GM12878 (cell line): ENCODE results near the gene GNAI2. TPM values are rescaled to one million over a fixed set of nuclear protein-coding genes. Genes with fewer than 3 reads are reported as not detected.

Source experiments
- BRCA1 ChIP-seq: IDR thresholded peaks from 2 replicates; pipeline ENCODE4 v1.6.1; 2011; ENCODE audit warnings: low read depth, low read length, improper control_type of control experiment
- CREM ChIP-seq: IDR thresholded peaks from 2 replicates; pipeline ENCODE4 v1.6.1; 2014; ENCODE audit warnings: antibody characterized with exemption, low read depth
- E2F8 ChIP-seq: fragments of 450-650 bp; IDR thresholded peaks from 2 replicates; pipeline ENCODE4 v1.6.1; 2018; ENCODE audit warnings: mild to moderate bottlenecking, low read depth, moderate library complexity; ENCODE audit not compliant: partially characterized antibody
- KAT2A ChIP-seq: conservative IDR thresholded peaks from 2 replicates; pipeline ENCODE4 v1.6.1; 2011; ENCODE audit warnings: low read depth, low read length; ENCODE audit not compliant: control insufficient read depth
- MYC ChIP-seq: IDR thresholded peaks from 2 replicates; pipeline ENCODE4 v1.6.1; 2011; ENCODE audit warnings: mild to moderate bottlenecking, low read length, moderate library complexity, inconsistent platforms; ENCODE audit not compliant: insufficient read depth, insufficient replicate concordance, insufficient read length, severe bottlenecking
- NBN ChIP-seq: fragments of 450-650 bp; IDR thresholded peaks from 2 replicates; pipeline ENCODE4 v1.6.1; 2016
- POLR2AphosphoS5 ChIP-seq: IDR thresholded peaks from 2 replicates; pipeline ENCODE4 v1.6.1; 2011; ENCODE audit warnings: mild to moderate bottlenecking, low read length, inconsistent platforms
- RBBP5 ChIP-seq: fragments of 200-600 bp; sonication (generic); conservative IDR thresholded peaks from 2 replicates; pipeline ENCODE4 v1.6.1; 2016
- RFX5 ChIP-seq: IDR thresholded peaks from 2 replicates; pipeline ENCODE4 v1.6.1; 2011; ENCODE audit warnings: low read depth, low read length, improper control_type of control experiment
- SMAD5 ChIP-seq: IDR thresholded peaks from 2 replicates; pipeline ENCODE4 v1.6.1; 2016; ENCODE audit warnings: antibody characterized with exemption, low read depth
- SMARCA5 ChIP-seq: fragments of 450-650 bp; IDR thresholded peaks from 2 replicates; pipeline ENCODE4 v1.6.1; 2017; ENCODE audit warnings: mild to moderate bottlenecking
- YY1 ChIP-seq: IDR thresholded peaks from 2 replicates; pipeline ENCODE4 v1.6.1; 2011; ENCODE audit warnings: low read depth, mild to moderate bottlenecking, low read length
- ZNF24 ChIP-seq: fragments of 450-650 bp; IDR thresholded peaks from 2 replicates; pipeline ENCODE4 v1.6.1; 2017; ENCODE audit warnings: antibody characterized with exemption, mild to moderate bottlenecking
- polyA plus RNA-seq, 11 experiments: library from polyadenylated mRNA; depleted of rRNA in 4 of 11; unstranded in 6 of 11; stranded (reverse) in 5 of 11; fragments of >200 nt; fragmentation: Nextera tagmentation in 4 of 11; fragmentation: Illumina TruSeq in 1 of 11; extraction: Ambion mirVana in 4 of 11; extraction: Trizol in 1 of 11; gene quantifications; 1 replicate in 1 of 11; 2 replicates in 10 of 11; pipeline versions ENCODE4 v1.2.1 to v1.2.3, GENCODE V29; 2011 to 2016; ENCODE audit warnings: inconsistent platforms in 2 of 11, missing spikeins in 2 of 11, low read depth in 1 of 11
- total RNA-seq, 4 experiments: library from RNA; depleted of rRNA in 3 of 4; stranded (reverse); fragments of >200 nt in 3 of 4; fragmentation: Illumina TruSeq in 1 of 4; extraction: Trizol in 1 of 4; gene quantifications; 2 replicates each; pipeline versions ENCODE4 v1.2.1 to v1.2.3, GENCODE V29; 2013 to 2021
- TF ChIP-seq, protein P1 (sequence below): fragments of 150-350 bp; IDR thresholded peaks from 2 replicates; pipeline ENCODE4 v1.6.1; 2014; ENCODE audit warnings: mild to moderate bottlenecking, low read depth, low read length
- TF ChIP-seq, protein P2 (sequence below): fragments of 450-650 bp; IDR thresholded peaks from 2 replicates; pipeline ENCODE4 v1.6.1; 2016; ENCODE audit warnings: mild to moderate bottlenecking
- TF ChIP-seq, protein P3 (sequence below): fragments of 450-650 bp; IDR thresholded peaks from 2 replicates; pipeline ENCODE4 v1.6.1; 2018; ENCODE audit warnings: borderline replicate concordance, mild to moderate bottlenecking; ENCODE audit not compliant: partially characterized antibody
- TF ChIP-seq, protein P4 (sequence below): IDR thresholded peaks from 2 replicates; pipeline ENCODE4 v1.6.1; 2012; ENCODE audit warnings: low read depth, low read length, improper control_type of control experiment
- TF ChIP-seq, protein P5 (sequence below): fragments of 150-350 bp; IDR thresholded peaks from 2 replicates; pipeline ENCODE4 v1.6.1; 2016; ENCODE audit warnings: low read depth, low read length

GNAI2 gene
- total and polyA plus RNA-seq, 10 of the 15 experiments (the other 5 are each of a cell fraction or from before 2014, with no cell fraction given), result 5.0 to 346 (median 237) TPM

DNA sequence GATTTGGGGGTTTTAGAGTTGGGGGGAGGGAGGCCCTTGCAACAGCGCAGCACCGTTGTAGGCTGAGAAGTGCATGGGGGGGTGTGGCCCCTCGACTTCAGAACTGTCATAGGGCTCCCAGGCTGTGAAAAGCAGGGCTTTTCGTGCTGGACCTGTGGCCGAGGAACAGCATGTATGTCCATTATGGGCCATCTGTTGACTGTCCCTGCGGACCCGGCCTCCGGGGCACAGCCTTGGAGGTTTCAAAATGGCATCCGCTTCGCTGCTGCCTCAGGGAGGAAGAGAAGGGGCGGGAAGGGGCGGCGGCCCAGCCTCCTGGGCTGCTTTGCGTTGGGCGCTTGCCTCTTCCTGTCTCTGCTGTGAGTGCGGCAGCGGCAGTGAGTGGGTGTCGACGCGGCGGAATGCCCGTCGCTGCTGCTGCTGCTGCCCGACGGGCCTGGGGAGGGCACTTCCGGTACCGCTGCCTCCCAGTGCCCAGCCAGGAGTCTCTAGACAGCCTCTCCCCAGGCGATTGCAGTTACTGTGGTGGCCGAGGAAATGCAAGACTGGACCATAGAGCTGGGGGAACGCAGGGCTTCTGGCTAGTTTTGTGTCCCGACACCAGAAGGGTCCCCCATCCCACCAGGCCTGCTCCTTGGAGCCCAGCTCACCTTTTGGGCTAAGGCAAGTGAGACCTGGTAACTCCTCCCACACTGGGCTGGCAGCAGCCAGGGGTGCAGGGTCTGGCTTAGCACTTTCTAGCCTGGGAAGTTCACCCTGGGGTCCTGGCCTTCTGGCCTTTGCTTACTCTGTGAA lies 1.9 kb downstream of the GNAI2 start (continued):
- TF ChIP-seq, protein P1, sequence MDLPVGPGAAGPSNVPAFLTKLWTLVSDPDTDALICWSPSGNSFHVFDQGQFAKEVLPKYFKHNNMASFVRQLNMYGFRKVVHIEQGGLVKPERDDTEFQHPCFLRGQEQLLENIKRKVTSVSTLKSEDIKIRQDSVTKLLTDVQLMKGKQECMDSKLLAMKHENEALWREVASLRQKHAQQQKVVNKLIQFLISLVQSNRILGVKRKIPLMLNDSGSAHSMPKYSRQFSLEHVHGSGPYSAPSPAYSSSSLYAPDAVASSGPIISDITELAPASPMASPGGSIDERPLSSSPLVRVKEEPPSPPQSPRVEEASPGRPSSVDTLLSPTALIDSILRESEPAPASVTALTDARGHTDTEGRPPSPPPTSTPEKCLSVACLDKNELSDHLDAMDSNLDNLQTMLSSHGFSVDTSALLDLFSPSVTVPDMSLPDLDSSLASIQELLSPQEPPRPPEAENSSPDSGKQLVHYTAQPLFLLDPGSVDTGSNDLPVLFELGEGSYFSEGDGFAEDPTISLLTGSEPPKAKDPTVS, result no peak
- TF ChIP-seq SMAD5 (peak; percentile 52; the same call in 1 of the 2 replicates), RFX5 (no peak; the same call in 1 of the 2 replicates), POLR2AphosphoS5 (peak; percentile 79), BRCA1 (no peak), CREM (peak; percentile 68; the same call in 1 of the 2 replicates), KAT2A (no peak), RBBP5 (no peak), E2F8 (no peak), ZNF24 (no peak), MYC (no peak), YY1 (peak; percentile 95), SMARCA5 (peak; percentile 20; the same call in 1 of the 2 replicates), NBN (0 out of 2 replicates have a peak, but pooled peaks have one; percentile 59)
- TF ChIP-seq, protein P2, sequence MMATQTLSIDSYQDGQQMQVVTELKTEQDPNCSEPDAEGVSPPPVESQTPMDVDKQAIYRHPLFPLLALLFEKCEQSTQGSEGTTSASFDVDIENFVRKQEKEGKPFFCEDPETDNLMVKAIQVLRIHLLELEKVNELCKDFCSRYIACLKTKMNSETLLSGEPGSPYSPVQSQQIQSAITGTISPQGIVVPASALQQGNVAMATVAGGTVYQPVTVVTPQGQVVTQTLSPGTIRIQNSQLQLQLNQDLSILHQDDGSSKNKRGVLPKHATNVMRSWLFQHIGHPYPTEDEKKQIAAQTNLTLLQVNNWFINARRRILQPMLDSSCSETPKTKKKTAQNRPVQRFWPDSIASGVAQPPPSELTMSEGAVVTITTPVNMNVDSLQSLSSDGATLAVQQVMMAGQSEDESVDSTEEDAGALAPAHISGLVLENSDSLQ, result peak; percentile 41
- TF ChIP-seq, protein P3, sequence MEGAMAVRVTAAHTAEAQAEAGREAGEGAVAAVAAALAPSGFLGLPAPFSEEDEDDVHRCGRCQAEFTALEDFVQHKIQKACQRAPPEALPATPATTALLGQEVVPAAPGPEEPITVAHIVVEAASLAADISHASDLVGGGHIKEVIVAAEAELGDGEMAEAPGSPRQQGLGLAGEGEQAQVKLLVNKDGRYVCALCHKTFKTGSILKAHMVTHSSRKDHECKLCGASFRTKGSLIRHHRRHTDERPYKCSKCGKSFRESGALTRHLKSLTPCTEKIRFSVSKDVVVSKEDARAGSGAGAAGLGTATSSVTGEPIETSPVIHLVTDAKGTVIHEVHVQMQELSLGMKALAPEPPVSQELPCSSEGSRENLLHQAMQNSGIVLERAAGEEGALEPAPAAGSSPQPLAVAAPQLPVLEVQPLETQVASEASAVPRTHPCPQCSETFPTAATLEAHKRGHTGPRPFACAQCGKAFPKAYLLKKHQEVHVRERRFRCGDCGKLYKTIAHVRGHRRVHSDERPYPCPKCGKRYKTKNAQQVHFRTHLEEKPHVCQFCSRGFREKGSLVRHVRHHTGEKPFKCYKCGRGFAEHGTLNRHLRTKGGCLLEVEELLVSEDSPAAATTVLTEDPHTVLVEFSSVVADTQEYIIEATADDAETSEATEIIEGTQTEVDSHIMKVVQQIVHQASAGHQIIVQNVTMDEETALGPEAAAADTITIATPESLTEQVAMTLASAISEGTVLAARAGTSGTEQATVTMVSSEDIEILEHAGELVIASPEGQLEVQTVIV, result peak; percentile 51
- TF ChIP-seq, protein P4, sequence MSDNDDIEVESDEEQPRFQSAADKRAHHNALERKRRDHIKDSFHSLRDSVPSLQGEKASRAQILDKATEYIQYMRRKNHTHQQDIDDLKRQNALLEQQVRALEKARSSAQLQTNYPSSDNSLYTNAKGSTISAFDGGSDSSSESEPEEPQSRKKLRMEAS, result peak; percentile 28; the same call in 1 of the 2 replicates
- TF ChIP-seq, protein P5, sequence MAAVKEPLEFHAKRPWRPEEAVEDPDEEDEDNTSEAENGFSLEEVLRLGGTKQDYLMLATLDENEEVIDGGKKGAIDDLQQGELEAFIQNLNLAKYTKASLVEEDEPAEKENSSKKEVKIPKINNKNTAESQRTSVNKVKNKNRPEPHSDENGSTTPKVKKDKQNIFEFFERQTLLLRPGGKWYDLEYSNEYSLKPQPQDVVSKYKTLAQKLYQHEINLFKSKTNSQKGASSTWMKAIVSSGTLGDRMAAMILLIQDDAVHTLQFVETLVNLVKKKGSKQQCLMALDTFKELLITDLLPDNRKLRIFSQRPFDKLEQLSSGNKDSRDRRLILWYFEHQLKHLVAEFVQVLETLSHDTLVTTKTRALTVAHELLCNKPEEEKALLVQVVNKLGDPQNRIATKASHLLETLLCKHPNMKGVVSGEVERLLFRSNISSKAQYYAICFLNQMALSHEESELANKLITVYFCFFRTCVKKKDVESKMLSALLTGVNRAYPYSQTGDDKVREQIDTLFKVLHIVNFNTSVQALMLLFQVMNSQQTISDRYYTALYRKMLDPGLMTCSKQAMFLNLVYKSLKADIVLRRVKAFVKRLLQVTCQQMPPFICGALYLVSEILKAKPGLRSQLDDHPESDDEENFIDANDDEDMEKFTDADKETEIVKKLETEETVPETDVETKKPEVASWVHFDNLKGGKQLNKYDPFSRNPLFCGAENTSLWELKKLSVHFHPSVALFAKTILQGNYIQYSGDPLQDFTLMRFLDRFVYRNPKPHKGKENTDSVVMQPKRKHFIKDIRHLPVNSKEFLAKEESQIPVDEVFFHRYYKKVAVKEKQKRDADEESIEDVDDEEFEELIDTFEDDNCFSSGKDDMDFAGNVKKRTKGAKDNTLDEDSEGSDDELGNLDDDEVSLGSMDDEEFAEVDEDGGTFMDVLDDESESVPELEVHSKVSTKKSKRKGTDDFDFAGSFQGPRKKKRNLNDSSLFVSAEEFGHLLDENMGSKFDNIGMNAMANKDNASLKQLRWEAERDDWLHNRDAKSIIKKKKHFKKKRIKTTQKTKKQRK, result no peak
